ENCODE results near the gene NF2.
A peak's percentile ranks its signal among the peaks of the same experiment; 100 is the strongest.
"Not testable (repeated sequence)": the region's sequence is repeated elsewhere in the genome, so short reads cannot be mapped to it uniquely, and the experiment has no call there.

Gene NF2

GRCh38 chr22:29603358-29604075 is at the start of gene NF2:
Gene NF2 (plus strand): TSS chr22:29603633. CDS start chr22:29603999, 366 bp downstream.
- DNase-seq = peak; percentile 97 to 98

GRCh38 chr22:29555065-29555644 is 48.3 kb upstream of the NF2 start:
- no peak for DNase-seq

GRCh38 chr22:29559030-29559429 is 44.4 kb upstream of the NF2 start:
- DNase-seq = no peak

GRCh38 chr22:29559853-29560252 is 43.6 kb upstream of the NF2 start:
- DNase-seq = no peak

GRCh38 chr22:29563652-29564460 is 39.6 kb upstream of the NF2 start:
- no peak for DNase-seq

- DNase-seq = not testable (repeated sequence)
Observed at GRCh38 chr22:29566513-29566912, 36.9 kb upstream of the NF2 start.

- no peak for DNase-seq
Observed at GRCh38 chr22:29567338-29567737, 36.1 kb upstream of the NF2 start.

- no peak for DNase-seq
Observed at GRCh38 chr22:29569011-29569678, 34.3 kb upstream of the NF2 start.

- no peak for DNase-seq
Observed at GRCh38 chr22:29570456-29570855, 33.0 kb upstream of the NF2 start.

GRCh38 chr22:29570912-29571549 is 32.4 kb upstream of the NF2 start:
- DNase-seq = no peak

- no peak for DNase-seq
Observed at GRCh38 chr22:29574762-29575450, 28.5 kb upstream of the NF2 start.

- no peak for DNase-seq
Observed at GRCh38 chr22:29578462-29579200, 24.8 kb upstream of the NF2 start.

GRCh38 chr22:29580200-29580810 is 23.1 kb upstream of the NF2 start:
- DNase-seq = no peak

- no peak for DNase-seq
Observed at GRCh38 chr22:29581799-29582198, 21.6 kb upstream of the NF2 start.

- no peak for DNase-seq
Observed at GRCh38 chr22:29584975-29585374, 18.5 kb upstream of the NF2 start.

- DNase-seq = not testable (repeated sequence)
Observed at GRCh38 chr22:29586193-29586705, 17.2 kb upstream of the NF2 start.

GRCh38 chr22:29587938-29588699 is 15.3 kb upstream of the NF2 start:
- no peak for DNase-seq

GRCh38 chr22:29593923-29594322 is 9.5 kb upstream of the NF2 start:
- DNase-seq = no peak

- not testable (repeated sequence) for DNase-seq
Observed at GRCh38 chr22:29594447-29594846, 9.0 kb upstream of the NF2 start.

GRCh38 chr22:29596408-29596807 is 7.0 kb upstream of the NF2 start:
- DNase-seq = no peak

Data from Kasumi-1 (cell line).